Measurements from ENCODE around the gene KPTN.

DNA sequence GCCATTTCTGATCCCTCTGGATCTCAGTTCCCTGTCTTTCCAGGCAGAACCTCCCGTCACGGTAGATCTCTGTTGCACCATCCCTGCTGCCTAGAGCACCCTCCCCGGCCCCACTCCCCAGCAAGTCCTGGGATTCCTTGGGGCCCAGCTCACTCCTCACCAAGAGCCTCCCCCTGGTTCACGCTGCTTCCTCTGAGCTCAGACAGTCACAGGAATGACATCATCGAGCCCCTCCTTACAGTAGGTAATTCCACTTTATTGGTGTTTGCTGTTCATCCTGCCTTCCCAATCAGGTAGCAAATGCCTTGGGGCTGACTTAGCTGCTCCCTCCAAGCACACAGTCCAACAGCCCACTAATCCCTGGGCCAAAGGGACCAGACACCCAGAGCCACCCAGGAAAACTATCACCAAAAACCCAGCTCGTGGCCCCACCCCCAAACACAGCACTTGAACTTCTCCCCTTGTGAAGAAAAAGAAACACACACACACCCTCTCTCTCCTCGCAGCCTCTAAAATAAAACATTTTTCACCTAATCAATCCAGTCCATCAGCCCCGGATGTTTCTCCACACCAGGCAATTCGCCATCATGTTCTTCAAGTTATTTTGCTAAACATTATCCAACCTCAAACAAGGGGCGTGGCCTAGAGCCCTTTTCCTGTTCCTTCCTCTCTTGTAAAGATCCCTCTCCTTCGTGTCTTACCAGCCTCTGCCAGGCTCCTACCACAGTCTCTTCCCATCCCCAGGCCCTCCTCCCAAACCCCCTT lies 28.3 kb upstream of the KPTN start:
- TF ChIP-seq, protein P1, sequence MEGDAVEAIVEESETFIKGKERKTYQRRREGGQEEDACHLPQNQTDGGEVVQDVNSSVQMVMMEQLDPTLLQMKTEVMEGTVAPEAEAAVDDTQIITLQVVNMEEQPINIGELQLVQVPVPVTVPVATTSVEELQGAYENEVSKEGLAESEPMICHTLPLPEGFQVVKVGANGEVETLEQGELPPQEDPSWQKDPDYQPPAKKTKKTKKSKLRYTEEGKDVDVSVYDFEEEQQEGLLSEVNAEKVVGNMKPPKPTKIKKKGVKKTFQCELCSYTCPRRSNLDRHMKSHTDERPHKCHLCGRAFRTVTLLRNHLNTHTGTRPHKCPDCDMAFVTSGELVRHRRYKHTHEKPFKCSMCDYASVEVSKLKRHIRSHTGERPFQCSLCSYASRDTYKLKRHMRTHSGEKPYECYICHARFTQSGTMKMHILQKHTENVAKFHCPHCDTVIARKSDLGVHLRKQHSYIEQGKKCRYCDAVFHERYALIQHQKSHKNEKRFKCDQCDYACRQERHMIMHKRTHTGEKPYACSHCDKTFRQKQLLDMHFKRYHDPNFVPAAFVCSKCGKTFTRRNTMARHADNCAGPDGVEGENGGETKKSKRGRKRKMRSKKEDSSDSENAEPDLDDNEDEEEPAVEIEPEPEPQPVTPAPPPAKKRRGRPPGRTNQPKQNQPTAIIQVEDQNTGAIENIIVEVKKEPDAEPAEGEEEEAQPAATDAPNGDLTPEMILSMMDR (IDR thresholded peaks at IDR 0.05; ENCODE audit: low read length) = no peak
- TF ChIP-seq EZH2phosphoT487 (IDR thresholded peaks at IDR 0.05; ENCODE audit: low read length) (no peak), EZH2 (optimal IDR thresholded peaks at IDR 0.05; ENCODE audit: low read depth, low read length) (no peak)

Data from MM.1S (cell line).